ENCODE data around the gene ITGA6.

Gene ITGA6

GRCh38 chr2:172426635-172427255 lies 641 bp upstream of the ITGA6 start:
- DNase-seq (ENCODE audit: low spot score in 2 of 2) = no peak
- no peak for ATAC-seq (replicated peaks; ENCODE audit: extremely low read depth, poor library complexity, severe bottlenecking)
- Mint-ChIP-seq H3K36me3 (ENCODE audit: insufficient read depth) (peaks cover 13% of the 10 kb centered on the region), H3K4me3 (peak overlapping the region; percentile 83), H3K27me3 (no peaks in the 10 kb centered on the region), H3K9me3 (no peaks in the 10 kb centered on the region), H3K27ac (ENCODE audit: low read depth) (no peak overlapping the region), H3K4me1 (peaks cover 34% of the 10 kb centered on the region)

DNA sequence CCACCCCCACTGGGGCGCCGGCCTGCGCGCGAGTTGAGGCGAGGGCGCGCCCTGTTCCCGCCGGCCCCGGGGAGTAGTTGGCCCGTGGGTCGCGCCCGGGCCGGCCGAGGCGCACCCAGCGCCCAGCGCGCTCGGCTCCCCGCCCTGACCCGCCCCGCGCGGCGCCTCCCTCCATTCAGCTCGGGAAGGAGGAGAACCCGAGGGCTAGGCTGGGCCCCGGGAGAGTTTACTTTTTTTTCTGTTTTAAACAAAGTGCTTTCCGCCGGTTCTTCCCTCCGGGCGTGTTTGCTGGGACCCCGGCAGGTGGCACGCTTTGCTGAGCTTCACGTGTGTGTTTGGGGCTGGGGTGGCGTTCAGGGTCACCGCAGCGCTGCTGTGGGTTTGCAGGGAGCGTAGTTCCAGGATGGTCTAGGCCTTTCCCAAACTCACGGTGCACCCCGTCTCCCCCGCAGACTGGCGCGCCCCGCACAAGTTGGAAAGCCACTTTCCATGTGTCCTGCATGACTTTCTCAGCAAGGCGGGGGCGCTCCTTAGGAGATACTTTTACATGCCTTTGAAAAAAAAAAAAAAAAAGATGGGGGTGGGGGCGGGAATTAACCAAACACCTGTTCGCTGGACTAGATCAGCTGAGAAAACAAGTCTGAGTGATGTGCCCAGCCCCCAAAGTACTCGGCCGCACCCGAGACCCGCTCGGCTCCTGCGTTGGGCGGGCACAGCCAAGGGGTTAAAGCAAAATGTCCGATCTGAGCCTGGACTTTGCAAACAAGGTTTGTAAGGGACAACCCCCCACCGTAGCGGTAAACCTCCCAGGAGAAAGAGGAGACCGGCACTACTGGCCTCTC lies 825 bp downstream of the ITGA6 start:
- ATAC-seq (replicated peaks; ENCODE audit: extremely low read depth, poor library complexity, severe bottlenecking) = peak; percentile 38
- peaks cover 13% of the 10 kb centered on the region for H3K36me3 Mint-ChIP-seq (ENCODE audit: insufficient read depth)
- H3K9me3 Mint-ChIP-seq = no peaks in the 10 kb centered on the region
- no peaks in the 10 kb centered on the region for H3K27me3 Mint-ChIP-seq
- no peak for DNase-seq (ENCODE audit: low spot score in 2 of 2)
- peaks cover 49% of the 10 kb centered on the region for H3K4me1 Mint-ChIP-seq
- H3K4me3 Mint-ChIP-seq = peak overlapping the region; percentile 83
- no peak overlapping the region for H3K27ac Mint-ChIP-seq (ENCODE audit: low read depth)

- no peak overlapping the region for H3K27ac Mint-ChIP-seq (ENCODE audit: low read depth)
- ATAC-seq (replicated peaks; ENCODE audit: extremely low read depth, poor library complexity, severe bottlenecking) = no peak
- H3K4me3 Mint-ChIP-seq = peak overlapping the region; percentile 83
- H3K36me3 Mint-ChIP-seq (ENCODE audit: insufficient read depth) = peaks cover 13% of the 10 kb centered on the region
- H3K9me3 Mint-ChIP-seq = no peaks in the 10 kb centered on the region
- H3K27me3 Mint-ChIP-seq = no peaks in the 10 kb centered on the region
- H3K4me1 Mint-ChIP-seq = peaks cover 55% of the 10 kb centered on the region
- DNase-seq (ENCODE audit: low spot score in 2 of 2) = no peak
Observed at GRCh38 chr2:172428832-172429210, 1.4 kb downstream of the ITGA6 start.

- ATAC-seq (replicated peaks; ENCODE audit: extremely low read depth, poor library complexity, severe bottlenecking) = no peak
- DNase-seq (ENCODE audit: low spot score in 2 of 2) = no peak
- Mint-ChIP-seq H3K4me1 (peaks cover 59% of the 10 kb centered on the region), H3K27ac (ENCODE audit: low read depth) (no peak overlapping the region), H3K27me3 (no peaks in the 10 kb centered on the region), H3K4me3 (peak overlapping the region; percentile 83), H3K36me3 (ENCODE audit: insufficient read depth) (peaks cover 12% of the 10 kb centered on the region), H3K9me3 (no peaks in the 10 kb centered on the region)
Observed at GRCh38 chr2:172429301-172429968, 2.0 kb downstream of the ITGA6 start.

DNA sequence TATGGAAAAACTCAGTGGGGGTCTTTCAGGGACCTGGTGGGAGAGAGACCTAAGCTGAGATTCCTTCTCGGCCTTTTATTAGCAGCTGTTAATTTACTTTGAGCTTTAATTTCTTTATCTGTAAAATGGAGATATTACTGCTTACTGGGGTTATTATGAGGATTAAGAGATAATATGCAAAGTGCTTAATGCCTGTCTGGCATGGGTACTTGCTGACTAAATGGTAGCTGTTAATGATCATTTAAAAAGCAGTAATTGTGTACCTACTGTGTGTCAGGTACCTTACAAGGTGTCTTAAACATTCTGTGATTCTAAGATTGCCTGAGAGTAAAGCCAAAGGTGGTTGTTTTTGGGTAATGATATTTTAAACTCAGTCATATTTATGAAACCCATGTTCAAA lies 2.6 kb downstream of the ITGA6 start:
- Mint-ChIP-seq H3K4me3 (peak overlapping the region; percentile 83), H3K27me3 (no peaks in the 10 kb centered on the region), H3K4me1 (peaks cover 65% of the 10 kb centered on the region), H3K27ac (ENCODE audit: low read depth) (no peak overlapping the region), H3K36me3 (ENCODE audit: insufficient read depth) (peaks cover 15% of the 10 kb centered on the region), H3K9me3 (no peaks in the 10 kb centered on the region)
- ATAC-seq (replicated peaks; ENCODE audit: extremely low read depth, poor library complexity, severe bottlenecking) (no peak), DNase-seq (ENCODE audit: low spot score in 2 of 2) (no peak)

DNA sequence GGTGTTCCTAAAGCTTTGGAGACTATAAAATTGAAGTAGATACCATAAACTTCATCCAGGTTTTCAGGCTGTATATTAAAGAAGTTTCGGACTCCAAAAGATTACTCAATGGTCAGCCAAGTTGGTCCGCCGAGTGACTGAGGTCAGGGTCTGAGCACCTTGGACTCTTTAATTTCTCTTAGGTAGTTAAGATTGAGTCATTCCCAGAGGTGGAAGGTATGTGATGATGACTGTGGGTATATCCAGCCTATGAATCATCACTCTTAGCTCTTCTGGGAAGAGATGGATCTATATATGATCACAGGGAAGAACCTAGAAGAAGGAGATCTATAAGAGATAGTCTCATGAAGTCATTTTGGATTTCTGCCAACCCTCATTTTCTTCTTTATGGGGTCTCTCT lies 3.3 kb downstream of the ITGA6 start:
- H3K27ac Mint-ChIP-seq (ENCODE audit: low read depth) = no peak overlapping the region
- ATAC-seq (replicated peaks; ENCODE audit: extremely low read depth, poor library complexity, severe bottlenecking) (no peak), DNase-seq (ENCODE audit: low spot score in 2 of 2) (no peak)
- no peak overlapping the region for H3K4me3 Mint-ChIP-seq
- no peaks in the 10 kb centered on the region for H3K9me3 Mint-ChIP-seq
- no peaks in the 10 kb centered on the region for H3K27me3 Mint-ChIP-seq
- H3K36me3 Mint-ChIP-seq (ENCODE audit: insufficient read depth) = peaks cover 15% of the 10 kb centered on the region
- peaks cover 70% of the 10 kb centered on the region for H3K4me1 Mint-ChIP-seq

GRCh38 chr2:172431463-172431862 lies 4.1 kb downstream of the ITGA6 start:
- no peak overlapping the region for H3K4me3 Mint-ChIP-seq
- peaks cover 17% of the 10 kb centered on the region for H3K36me3 Mint-ChIP-seq (ENCODE audit: insufficient read depth)
- no peak for DNase-seq (ENCODE audit: low spot score in 2 of 2)
- no peaks in the 10 kb centered on the region for H3K27me3 Mint-ChIP-seq
- H3K27ac Mint-ChIP-seq (ENCODE audit: low read depth) = no peak overlapping the region
- H3K9me3 Mint-ChIP-seq = no peaks in the 10 kb centered on the region
- ATAC-seq (replicated peaks; ENCODE audit: extremely low read depth, poor library complexity, severe bottlenecking) = no peak
- H3K4me1 Mint-ChIP-seq = peaks cover 77% of the 10 kb centered on the region

GRCh38 chr2:172431993-172432392 lies 4.6 kb downstream of the ITGA6 start:
- no peak for ATAC-seq (replicated peaks; ENCODE audit: extremely low read depth, poor library complexity, severe bottlenecking)
- peaks cover 17% of the 10 kb centered on the region for H3K36me3 Mint-ChIP-seq (ENCODE audit: insufficient read depth)
- no peaks in the 10 kb centered on the region for H3K27me3 Mint-ChIP-seq
- no peak for DNase-seq (ENCODE audit: low spot score in 2 of 2)
- peaks cover 73% of the 10 kb centered on the region for H3K4me1 Mint-ChIP-seq
- H3K27ac Mint-ChIP-seq (ENCODE audit: low read depth) = no peak overlapping the region
- H3K9me3 Mint-ChIP-seq = no peaks in the 10 kb centered on the region
- no peak overlapping the region for H3K4me3 Mint-ChIP-seq

DNA sequence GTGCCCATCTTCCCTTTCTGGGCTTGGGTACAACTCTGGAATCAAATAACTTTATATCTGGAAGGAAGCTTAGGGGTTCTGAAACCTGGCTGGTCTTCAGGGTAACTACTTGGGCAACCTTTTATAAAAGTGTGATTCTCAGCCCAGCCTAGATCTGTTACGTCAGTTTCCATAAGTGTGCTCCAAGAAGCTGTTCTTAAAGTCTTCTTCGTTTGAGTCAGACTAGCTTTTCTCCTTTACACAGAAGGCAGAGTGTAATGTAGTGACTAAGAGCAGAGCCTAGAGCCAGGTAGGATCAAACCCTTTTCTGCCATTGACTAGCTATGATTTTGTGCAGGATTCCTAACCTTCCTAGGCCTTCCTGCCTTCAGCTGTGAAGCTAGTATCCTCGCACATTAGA lies 5.8 kb downstream of the ITGA6 start:
- H3K4me3 Mint-ChIP-seq = no peak overlapping the region
- H3K27me3 Mint-ChIP-seq = no peaks in the 10 kb centered on the region
- peaks cover 71% of the 10 kb centered on the region for H3K4me1 Mint-ChIP-seq
- no peak for ATAC-seq (replicated peaks; ENCODE audit: extremely low read depth, poor library complexity, severe bottlenecking)
- no peaks in the 10 kb centered on the region for H3K9me3 Mint-ChIP-seq
- peaks cover 14% of the 10 kb centered on the region for H3K36me3 Mint-ChIP-seq (ENCODE audit: insufficient read depth)
- H3K27ac Mint-ChIP-seq (ENCODE audit: low read depth) = peak overlapping the region; percentile 13
- no peak for DNase-seq (ENCODE audit: low spot score in 2 of 2)

DNA sequence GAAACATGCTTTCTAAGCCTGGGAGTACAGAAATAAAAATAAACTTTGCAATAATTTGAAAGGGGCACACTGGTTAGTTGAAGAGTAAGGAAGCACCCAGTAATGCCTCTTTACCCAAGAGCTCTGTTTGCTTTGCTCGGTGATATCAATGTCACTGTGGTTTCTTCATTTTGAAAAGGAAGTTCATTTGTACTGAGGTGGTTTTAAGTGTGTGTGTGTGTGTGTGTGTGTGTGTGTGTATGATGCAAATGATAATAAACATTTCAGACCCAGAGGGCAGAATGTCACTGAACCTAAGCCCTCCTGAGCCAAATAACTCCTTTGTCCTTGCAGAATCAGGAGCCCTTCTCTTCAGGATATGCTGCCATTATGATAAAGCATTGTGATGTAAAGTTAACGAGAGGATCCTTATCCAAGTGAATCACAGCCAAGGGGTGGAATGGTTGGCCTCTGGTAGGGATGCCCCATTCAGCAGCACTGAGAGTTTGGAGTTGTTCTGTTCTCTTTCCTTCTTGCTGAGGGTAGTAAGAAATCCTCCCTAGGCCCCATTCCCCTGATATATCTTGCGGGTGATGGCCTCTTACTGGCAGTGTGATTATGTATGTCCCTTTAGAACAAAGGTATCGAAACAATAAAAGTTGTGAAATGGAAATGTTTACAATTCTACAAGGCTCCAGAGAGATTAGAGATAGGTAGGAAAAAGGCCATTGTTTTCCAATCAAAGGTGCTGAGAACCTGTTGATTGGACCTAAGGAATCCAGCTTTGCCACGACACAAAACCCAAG lies 7.6 kb downstream of the ITGA6 start:
- H3K27ac Mint-ChIP-seq (ENCODE audit: low read depth) = peak overlapping the region; percentile 78
- peak in 1 of 2 donors; percentile 58 for DNase-seq (ENCODE audit: low spot score in 2 of 2)
- no peaks in the 10 kb centered on the region for H3K9me3 Mint-ChIP-seq
- ATAC-seq (replicated peaks; ENCODE audit: extremely low read depth, poor library complexity, severe bottlenecking) = peak; percentile 83
- H3K27me3 Mint-ChIP-seq = no peaks in the 10 kb centered on the region
- H3K36me3 Mint-ChIP-seq (ENCODE audit: insufficient read depth) = peaks cover 7% of the 10 kb centered on the region
- H3K4me1 Mint-ChIP-seq = peaks cover 63% of the 10 kb centered on the region
- peak overlapping the region; percentile 41 for H3K4me3 Mint-ChIP-seq

DNA sequence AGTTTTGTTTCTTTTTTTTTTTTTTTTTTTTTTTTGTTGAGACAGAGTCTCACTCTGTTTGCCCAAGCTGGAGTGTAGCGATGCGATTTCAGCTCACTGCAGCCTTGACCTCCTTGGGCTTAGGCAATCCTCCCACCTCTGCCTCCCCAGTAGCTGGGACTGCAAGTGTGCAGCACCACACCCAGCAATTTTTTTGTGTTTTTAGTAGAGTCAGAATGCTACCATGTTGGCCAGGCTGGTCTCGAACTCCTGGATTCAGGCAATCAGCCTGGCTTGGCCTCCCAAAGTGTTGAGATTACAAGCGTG lies 8.2 kb downstream of the ITGA6 start:
- DNase-seq (ENCODE audit: low spot score in 2 of 2) (no peak), ATAC-seq (replicated peaks; ENCODE audit: extremely low read depth, poor library complexity, severe bottlenecking) (no peak)
- Mint-ChIP-seq H3K36me3 (ENCODE audit: insufficient read depth) (peaks cover 7% of the 10 kb centered on the region), H3K4me3 (no peak overlapping the region), H3K4me1 (peaks cover 61% of the 10 kb centered on the region), H3K9me3 (no peaks in the 10 kb centered on the region), H3K27me3 (no peaks in the 10 kb centered on the region), H3K27ac (ENCODE audit: low read depth) (peak overlapping the region; percentile 11)

DNA sequence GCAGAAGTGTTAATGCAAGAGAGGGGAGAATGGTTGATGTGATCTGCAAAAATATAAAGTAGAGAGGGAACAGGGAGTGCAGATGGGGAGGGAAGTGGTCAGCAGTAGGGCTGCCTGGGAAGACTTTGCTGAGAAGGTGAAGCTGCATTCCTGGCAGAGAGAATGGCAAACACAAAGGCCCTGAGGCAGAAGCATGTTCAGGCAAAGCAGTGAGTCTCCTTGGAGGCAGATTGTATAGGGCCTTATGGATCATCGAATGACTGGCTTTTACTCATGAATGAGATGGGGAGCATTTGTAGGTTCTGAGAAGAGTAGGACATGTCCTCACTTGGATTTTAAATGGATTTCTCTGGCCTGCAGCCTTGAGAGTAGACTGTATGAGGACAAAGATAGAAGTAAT lies 9.5 kb downstream of the ITGA6 start:
- peaks cover 7% of the 10 kb centered on the region for H3K36me3 Mint-ChIP-seq (ENCODE audit: insufficient read depth)
- H3K9me3 Mint-ChIP-seq = no peaks in the 10 kb centered on the region
- H3K4me1 Mint-ChIP-seq = peaks cover 58% of the 10 kb centered on the region
- H3K4me3 Mint-ChIP-seq = no peak overlapping the region
- no peak for ATAC-seq (replicated peaks; ENCODE audit: extremely low read depth, poor library complexity, severe bottlenecking)
- no peak overlapping the region for H3K27ac Mint-ChIP-seq (ENCODE audit: low read depth)
- DNase-seq (ENCODE audit: low spot score in 2 of 2) = no peak
- H3K27me3 Mint-ChIP-seq = no peaks in the 10 kb centered on the region

All from central memory CD8-positive, alpha-beta T cell (primary cell).